ENCODE results near the gene ANKRD28.

The ANKRD28 gene

DNA sequence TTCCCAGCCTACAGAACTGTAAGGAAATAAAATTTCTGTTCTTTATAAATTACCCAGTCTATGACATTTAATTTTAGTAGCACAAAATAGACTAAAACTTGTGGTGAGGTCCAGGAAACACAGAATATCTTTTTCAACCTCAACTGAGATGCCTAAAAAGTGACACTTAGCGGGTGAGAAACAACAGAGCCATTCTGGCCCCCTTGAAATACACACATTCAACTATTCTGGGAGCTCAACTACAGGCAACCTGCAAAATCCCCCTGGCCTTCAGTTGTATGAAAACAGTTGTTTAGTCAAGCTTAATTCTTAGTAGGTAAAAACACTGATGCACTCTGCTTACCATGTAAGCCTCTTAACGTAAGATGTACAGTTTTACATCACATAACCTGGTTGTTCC, 66.8 kb downstream of the ANKRD28 start:
- no peak overlapping the region for H3K27ac ChIP-seq

DNA sequence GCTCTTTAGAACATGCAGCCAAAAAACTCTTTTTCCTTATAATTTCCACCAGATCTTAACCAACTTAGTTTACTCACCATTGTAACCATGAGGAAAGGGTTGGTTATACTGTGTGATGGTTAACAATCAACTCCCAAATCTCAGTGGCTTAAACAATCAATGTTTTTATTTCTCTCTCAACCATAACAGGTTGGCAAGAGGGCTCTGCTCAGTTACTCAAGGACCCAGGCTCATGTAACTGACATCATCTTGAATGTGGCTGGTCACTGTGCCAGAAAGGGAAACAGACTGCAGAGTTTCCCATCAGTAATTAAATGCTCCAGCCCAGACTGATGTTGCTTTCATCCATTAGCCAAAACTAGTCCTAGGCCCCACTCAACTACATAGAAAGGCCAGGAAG, 69.0 kb downstream of the ANKRD28 start:
- H3K27ac ChIP-seq, result no peak overlapping the region
- no peak for DNase-seq (ENCODE audit: low read depth, low spot score)

More for the DNA sequence above, 66.8 kb downstream of the ANKRD28 start:
- DNase-seq (ENCODE audit: low read depth, low spot score), result no peak

DNA sequence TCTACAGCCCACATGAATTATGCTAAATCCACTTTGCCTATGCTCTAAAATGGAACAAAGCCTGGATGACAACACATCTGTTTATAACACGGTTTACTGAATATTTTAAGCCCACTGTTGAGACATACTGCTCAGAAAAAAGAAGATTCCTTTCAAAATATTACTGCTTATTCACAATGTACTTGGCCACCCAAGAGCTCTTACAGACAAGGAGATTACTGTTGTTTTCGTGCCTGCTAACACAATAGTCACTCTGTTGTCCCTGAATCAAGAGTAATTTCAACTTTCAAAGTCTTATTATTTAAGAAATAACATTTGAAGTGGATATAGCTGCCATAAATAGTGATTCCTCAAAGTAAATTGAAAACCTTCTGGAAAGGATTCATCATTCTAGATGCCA, 70.9 kb downstream of the ANKRD28 start:
- peak overlapping the region; percentile 52 for H3K27ac ChIP-seq

DNA sequence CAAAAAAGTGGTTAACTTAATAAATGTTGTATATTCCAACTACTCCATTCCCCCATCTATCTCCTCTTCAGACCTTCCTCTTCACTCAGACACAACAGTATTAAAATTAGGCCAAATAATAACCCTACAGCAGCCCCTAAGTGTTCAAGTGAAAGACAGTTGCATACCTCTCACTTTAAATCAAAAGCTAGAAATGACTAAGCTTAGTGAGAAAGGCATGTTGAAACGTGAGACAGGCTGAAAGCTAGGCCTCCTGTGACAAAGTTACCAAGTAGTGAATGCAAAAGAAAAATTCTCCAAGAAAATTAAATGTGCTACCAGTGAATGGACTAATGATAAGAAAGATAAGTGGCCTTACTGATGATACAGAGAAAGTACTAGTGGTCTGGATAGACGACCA, 71.7 kb downstream of the ANKRD28 start:
- peak overlapping the region; percentile 52 for H3K27ac ChIP-seq
- no peak for DNase-seq (ENCODE audit: low read depth, low spot score)

More for the DNA sequence above, 70.9 kb downstream of the ANKRD28 start:
- DNase-seq (ENCODE audit: low read depth, low spot score), result no peak

DNA sequence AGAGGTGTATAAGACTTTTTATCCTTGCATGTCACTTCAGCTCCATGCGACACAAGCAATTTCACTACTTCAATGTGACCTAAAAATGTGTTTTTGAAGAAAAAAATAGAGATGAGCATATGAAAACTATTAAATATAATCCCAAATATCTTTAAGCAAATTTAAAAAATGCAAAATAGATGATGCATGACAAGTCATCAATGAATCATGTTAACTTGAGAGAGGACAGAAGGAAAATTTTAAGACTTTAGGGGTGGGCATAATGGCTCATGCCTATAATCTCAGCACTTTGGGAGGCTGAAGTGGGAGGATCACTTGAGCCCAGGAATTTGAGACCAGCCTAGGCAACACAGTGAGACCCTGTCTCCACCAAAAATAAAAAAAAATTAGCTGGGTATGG, 73.3 kb downstream of the ANKRD28 start:
- DNase-seq (ENCODE audit: low read depth, low spot score), result no peak
- no peak overlapping the region for H3K27ac ChIP-seq

DNA sequence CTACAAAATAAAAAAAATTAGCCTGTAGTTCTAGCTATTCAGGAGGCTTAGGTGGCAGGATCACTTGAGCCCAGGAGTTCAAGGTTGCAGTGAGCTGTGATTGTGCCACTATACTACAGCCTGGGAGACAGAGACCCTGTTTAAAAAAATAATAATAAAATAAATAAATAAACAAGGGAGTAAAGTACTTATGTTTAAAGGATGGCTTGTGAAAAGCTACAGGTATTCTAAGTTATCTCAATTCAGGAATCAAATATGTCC, 74.2 kb downstream of the ANKRD28 start:
- no peak for DNase-seq (ENCODE audit: low read depth, low spot score)
- no peak overlapping the region for H3K27ac ChIP-seq

DNA sequence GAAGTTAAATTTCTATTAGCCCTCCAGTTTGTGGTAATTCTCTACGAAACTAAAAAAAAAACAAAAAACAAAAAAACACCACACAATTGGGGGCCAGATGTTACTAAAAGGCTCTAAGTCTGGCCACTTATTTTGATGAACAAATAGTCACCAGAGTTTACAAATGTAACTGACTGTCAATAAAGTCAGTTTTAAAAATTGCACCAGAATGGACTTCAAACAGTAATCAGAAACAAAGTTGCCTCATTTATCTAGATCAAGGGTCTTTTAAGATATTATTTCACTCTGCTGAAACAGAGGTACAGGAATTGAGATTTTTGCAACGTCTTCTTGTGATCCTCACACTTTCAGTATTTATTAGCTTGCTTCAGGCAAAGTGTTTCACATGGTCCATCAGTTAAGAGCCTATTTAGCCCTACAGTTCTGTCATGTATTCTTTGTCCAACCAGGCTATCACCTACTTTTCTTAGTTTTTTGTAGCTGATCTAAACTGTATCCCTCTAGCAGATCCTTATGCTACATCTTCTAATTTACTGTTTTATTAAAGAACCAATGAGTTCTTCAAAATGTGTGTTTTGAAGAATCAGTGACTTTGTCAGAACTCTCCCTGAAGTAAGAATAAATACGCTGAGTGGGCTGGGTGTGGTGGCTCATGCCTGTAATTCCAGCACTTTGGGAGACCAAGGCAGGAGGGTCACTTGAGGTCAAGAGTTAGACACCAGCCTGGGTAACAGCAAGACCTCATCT, 74.7 kb downstream of the ANKRD28 start:
- no peak for DNase-seq (ENCODE audit: low read depth, low spot score)

DNA sequence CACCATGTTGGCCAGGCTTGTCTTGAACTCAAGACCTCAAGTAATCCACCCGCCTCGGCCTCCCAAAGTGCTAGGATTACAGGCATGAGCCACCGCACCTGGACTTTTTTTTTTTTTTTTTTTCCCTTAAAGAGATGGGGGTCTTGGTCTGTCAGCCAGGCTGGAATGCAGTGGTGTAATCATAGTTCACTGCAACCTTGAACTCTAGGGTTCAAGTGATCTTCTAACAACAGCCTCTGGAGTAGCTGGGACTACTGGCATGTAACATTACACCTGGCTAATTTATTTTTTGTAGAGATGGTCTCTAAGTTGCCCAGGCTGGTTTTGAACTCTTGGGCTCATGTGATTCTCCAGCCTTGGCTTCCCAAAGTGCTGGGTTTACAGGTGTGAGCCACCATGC, 81.6 kb downstream of the ANKRD28 start:
- DNase-seq (ENCODE audit: low read depth, low spot score), result no peak
- H3K27ac ChIP-seq, result no peak overlapping the region

More for the DNA sequence above, 74.7 kb downstream of the ANKRD28 start:
- H3K27ac ChIP-seq, result no peak overlapping the region

DNA sequence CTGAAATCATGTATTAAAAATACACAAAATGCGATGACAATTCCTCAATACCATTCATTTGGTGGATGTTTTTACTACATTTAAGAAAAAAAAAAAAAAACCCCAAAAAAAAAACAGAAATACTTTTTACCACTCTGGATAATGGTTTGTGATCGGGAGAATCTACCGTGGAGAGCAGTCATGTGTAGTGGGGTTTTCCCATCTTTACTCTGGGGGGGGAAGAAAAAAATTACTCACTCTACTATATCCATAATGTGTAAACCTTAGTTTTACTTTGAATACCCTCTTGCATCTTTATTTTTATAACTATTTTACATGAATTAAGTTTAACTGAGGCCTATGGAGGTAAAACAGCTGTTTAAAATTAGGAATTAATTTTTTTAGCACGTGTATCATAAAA, 83.3 kb downstream of the ANKRD28 start:
- no peak for DNase-seq (ENCODE audit: low read depth, low spot score)
- H3K27ac ChIP-seq, result no peak overlapping the region

DNA sequence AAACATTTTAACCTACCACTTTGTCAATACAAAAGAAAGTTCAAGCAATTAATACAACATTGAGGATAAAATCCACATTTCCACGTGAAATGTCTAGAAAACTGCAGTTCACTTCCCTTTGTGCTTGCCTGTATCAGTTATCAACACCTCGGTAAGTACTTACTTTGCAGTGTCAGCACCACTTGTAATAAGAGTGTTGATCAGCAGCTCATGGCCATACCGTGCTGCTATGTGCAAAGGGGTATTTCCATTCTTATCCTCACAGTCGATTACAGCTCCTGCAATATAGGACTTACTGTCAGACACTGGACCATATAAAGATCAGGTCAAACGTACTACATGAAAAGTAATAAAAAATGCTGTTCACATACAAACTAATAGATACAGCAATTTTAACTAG, 84.4 kb downstream of the ANKRD28 start:
- DNase-seq (ENCODE audit: low read depth, low spot score), result no peak
- no peak overlapping the region for H3K27ac ChIP-seq

DNA sequence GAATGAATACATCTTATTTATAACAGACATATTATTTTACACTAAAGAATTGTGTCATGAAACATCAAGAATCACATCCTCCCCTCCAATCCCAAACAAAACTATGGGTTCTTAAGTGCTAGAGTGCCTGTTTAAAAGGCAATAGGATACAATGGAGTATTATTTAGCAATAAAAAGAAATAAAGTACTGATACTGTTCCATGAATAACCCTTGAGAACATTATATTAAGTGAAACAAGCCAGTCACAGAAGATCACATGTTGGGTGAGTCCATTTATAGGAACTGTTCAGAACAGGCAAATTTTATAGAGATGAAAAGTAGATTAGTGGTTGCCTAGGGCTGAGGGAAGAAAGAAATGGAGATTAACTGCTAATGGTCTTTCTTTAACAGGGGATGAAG, 86.5 kb downstream of the ANKRD28 start:
- DNase-seq (ENCODE audit: low read depth, low spot score), result no peak
- H3K27ac ChIP-seq, result no peak overlapping the region

DNA sequence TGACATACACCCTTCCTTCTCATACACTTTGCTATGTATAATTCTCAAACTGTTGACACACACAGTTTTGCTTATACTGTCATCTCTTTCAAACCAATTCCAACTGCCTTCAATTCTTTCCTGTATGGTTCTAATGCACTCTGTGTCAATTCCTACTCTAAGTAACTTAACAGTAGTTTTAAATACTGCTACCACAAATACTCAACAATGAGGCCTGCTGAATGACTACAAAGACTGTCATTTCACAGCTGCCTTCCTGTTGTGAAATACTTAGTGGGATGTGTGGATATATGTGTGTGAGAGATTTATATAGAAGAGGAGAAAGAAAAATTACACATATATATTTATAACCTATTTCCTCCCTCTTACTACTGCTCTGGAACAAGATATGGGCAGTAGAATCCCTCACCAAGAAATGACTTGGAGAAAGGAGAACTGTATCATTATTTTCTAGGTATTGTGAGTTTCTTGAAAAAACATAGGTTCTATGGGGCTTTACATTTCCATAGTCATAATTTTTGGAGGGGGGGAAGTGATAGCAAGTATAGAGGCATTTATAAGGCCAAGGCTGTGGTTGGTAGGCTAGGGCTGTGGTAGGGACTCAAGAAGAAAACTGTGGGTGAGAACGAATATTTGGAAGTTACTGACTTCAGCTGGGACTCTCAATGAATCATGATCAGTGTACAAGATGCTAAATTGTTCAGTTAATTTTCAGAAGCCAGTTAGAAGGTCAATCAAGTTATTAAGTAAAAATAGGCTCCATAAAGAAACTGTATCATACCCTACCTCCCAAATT, 88.7 kb downstream of the ANKRD28 start:
- H3K27ac ChIP-seq, result no peak overlapping the region
- no peak for DNase-seq (ENCODE audit: low read depth, low spot score)

DNA sequence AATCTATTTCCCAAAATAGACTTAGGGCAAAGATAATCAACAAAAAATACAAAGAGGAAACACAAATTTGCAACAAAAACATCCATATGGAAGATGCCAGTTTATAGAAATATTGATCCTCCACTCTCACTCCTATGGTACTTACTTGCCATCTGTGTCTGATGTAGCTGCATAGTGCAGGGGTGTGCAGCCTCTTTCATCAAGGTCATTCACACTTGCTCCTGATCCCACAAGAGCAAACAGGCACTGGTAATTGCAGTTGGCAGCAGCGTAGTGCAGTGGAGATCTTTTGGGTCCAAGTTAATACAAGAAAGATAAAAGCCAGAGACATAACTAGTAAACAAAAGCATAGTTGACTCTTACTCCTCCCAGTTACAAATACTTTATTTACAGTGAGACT, 90.0 kb downstream of the ANKRD28 start:
- H3K27ac ChIP-seq, result no peak overlapping the region
- no peak for DNase-seq (ENCODE audit: low read depth, low spot score)

DNA sequence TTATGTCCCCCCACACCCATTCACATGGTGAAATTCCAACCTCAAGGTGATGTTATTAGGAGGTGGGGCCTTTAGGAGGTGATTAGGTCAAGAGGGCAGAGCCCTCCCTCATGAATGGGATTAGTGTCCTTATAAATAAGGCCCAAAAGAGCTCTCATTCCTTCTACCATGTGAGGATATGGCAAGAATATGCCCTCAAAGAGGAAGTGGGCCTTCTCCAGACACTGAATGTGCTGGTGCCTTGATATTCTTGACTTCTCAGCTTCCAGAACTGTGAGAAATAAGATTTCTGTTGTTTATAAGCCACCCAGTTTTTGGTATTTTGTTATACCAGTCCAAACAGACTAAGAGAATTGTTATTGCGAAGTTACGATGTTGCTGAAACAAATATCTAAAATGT, 94.4 kb downstream of the ANKRD28 start:
- DNase-seq (ENCODE audit: low read depth, low spot score), result no peak
- no peak overlapping the region for H3K27ac ChIP-seq

DNA sequence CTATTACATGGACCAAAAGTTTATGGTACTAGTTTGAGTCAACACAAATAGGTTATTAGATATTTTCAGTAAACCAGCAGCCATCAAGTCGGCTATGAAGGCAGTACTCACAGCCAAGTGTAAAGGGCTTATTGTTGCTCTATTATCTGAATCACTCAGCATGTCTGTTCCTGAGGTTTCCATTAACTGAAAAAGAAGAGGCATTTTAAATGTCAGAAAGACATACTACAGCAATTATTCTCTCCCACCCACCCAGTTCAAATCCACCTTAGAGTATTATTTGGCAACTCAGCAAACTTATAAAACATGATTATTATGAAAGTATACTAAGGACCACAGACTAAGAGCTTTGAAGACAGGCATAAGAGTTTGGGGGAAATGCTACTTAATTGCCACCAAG, 103.2 kb downstream of the ANKRD28 start:
- no peak overlapping the region for H3K27ac ChIP-seq
- no peak for DNase-seq (ENCODE audit: low read depth, low spot score)

DNA sequence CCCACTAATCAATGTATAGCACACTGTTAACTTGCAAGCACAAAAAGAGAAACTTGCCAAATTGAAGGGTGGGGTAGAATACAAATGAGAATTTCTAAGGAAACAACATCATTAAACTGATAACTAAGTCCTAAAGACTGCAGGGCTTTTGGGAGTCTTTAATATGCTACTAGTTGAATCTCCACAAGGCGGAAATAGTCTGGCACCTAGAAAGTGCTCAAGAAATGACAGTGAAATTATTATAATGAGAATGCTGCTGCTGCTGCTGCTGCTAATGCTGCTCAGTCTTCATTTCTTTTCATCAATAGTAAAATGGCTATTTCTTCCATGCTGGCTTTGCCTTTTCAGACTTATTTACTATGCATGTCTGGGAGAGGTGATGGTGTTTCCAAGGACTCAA, 104.4 kb downstream of the ANKRD28 start:
- no peak for DNase-seq (ENCODE audit: low read depth, low spot score)
- H3K27ac ChIP-seq, result no peak overlapping the region

DNA sequence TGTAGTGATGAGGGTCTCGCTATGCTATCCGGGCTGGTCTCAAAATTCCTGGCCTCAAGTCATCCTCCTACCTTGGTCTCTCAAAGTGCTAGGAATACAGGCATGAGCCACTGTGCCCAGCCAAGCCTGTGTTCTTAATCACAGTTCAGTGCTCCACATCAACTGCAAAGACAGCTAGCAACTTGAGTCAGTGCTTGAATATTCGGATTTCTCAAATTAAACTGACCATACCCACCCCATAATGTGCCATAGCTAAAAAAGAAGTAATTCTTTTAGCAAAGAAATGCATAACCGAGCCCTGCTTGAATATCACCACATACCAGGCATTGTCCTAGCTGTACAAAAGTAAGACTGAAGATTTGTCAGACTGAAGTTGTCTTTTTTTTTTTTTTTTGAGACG, 107.0 kb downstream of the ANKRD28 start:
- no peak for DNase-seq (ENCODE audit: low read depth, low spot score)
- no peak overlapping the region for H3K27ac ChIP-seq

DNA sequence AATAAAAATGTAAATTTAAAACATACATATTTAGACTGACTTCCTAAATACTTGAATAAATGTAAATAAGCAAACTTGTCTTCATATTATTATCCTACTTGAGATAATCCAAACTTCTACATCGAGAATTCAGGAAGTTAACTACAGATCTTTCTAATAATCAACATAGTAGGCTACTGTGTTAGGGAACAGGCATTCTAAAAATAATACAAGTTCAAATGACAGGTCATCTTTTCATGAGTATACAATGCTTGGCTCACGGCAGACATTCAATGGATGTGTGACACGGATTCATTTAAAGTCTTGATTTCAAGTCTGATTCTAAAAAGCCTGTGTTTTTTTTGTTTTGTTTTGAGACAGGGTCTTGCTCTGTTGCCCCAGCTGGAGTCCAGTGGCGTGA, 107.5 kb downstream of the ANKRD28 start:
- DNase-seq (ENCODE audit: low read depth, low spot score), result no peak
- no peak overlapping the region for H3K27ac ChIP-seq

DNA sequence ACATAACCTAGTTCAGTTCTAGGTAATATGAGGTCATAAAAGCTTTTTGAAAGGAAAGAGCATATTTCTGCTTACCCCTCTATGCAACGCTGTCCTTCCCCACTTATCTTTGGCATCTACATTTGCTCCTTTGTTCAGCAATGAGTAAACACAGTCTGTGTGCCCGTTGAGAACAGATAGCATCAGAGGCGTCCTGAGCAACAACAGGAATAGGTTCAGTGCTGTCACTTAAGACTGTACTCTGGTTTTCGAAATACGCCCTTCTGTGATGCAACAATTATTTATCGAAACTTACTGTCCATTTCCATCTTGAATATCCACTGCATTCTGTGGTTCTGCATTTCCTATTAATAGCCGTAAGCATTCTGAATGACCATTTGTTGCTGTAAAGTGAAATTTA, 111.9 kb downstream of the ANKRD28 start:
- no peak overlapping the region for H3K27ac ChIP-seq
- no peak for DNase-seq (ENCODE audit: low read depth, low spot score)

DNA sequence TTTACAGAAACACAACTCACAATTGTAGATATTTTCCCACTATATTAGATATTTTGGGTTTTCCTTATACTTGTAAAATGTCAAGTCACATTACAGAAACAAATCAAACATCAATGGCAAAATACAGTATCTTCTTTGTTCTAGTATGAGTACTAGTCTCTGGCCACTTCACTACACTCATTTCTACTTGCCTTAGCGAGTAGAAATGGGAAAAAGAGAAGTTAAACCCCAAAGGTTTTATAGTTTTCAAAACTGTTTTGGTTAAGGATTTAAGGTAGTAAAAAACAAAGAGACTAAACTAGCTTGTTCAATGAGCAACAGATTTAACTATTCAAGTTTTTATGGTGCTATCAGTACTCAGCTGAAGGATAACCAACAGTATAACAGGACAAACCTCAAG, 114.5 kb downstream of the ANKRD28 start:
- no peak overlapping the region for H3K27ac ChIP-seq
- no peak for DNase-seq (ENCODE audit: low read depth, low spot score)

DNA sequence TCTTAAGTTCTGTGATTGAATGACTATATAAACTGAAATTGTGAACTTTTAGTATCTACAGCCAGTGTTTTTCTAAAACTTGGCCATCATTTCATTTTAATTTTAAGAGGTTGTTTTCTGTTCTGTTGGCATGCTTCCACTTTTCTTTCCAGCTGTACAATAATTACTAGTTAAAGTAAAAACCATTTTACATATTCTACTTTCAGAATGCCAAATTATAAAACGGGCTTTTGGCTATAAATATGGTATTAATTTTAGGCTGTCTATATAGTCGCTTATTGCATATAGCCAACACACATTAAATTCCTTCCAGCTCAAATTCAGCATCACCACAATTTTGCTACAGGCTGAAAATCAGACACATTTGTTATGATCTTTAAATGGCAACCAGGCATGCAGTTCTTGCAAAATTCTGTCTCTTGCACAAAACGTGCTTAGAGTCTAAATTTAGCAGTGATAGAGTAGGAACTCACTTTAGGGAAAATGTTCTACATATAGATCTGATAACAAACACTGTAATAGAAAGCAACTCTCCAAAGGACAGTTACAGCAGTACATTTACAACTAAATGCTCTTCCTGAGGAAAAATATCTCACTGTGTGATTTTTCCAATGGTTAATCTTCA, 115.1 kb downstream of the ANKRD28 start:
- no peak for DNase-seq (ENCODE audit: low read depth, low spot score)
- H3K27ac ChIP-seq, result no peak overlapping the region

DNA sequence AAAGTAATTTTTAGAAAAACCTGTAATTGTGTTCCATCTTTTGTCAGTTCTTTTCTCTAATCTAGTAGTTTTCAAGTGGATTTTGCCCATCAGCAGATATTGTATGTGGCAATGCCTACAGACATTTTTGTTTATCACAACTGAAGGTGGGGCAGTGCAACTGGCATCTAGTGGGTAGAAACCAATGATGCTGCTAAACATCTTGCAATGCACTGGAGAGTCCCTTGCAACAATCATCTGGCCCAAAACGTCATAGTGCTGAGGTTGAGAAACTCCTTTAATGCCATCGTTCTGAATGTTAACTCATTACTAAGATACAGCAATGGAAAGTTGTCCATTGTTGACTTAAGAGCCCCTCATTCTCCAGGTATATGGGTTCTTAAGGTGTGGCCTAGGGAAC, 116.1 kb downstream of the ANKRD28 start:
- no peak overlapping the region for H3K27ac ChIP-seq
- DNase-seq (ENCODE audit: low read depth, low spot score), result no peak
